Activated B cell treated with CpG ODN at 0.5 μM for 24 hours (primary cell): ENCODE results near the gene FXYD5. TPM values are rescaled to one million over a fixed set of nuclear protein-coding genes. Genes with fewer than 3 reads are reported as not detected.
A peak's percentile ranks its signal among the peaks of the same experiment; 100 is the strongest.

ENCODE experiments used
- ATAC-seq: fragments of 200-7000 bp; cut with Tn5 transposase; one replicate; pipeline ENCODE4 v1.10.0; 2021; ENCODE audit warnings: low read depth, mild to moderate bottlenecking, moderate library complexity
- CTCF ChIA-PET: fragments of 350-600 bp; sonication (Branson Sonifier 250); formaldehyde crosslinking; loops from one replicate; lab custom pipeline; 2021; ENCODE audit warnings: antibody characterized with exemption; lab: Charles Lee
- POLR2A ChIA-PET: fragments of 350-600 bp; sonication (Branson Sonifier 250); formaldehyde crosslinking; loops from one replicate; lab custom pipeline; 2021; ENCODE audit warnings: antibody characterized with exemption; lab: Charles Lee
- DNase-seq: peaks from one replicate; pipeline ENCODE4 v3.0.0; 2022
- H3K27ac Mint-ChIP-seq: one replicate; pipeline ENCODE4 v1.8.0; 2020; ENCODE audit warnings: mixed read lengths
- H3K27me3 Mint-ChIP-seq: one replicate; pipeline ENCODE4 v1.8.0; 2021; ENCODE audit warnings: mixed read lengths
- H3K36me3 Mint-ChIP-seq: one replicate; pipeline ENCODE4 v1.8.0; 2021; ENCODE audit warnings: low read depth, mixed read lengths
- H3K4me1 Mint-ChIP-seq: one replicate; pipeline ENCODE4 v1.8.0; 2021; ENCODE audit warnings: mixed read lengths
- H3K4me3 Mint-ChIP-seq: one replicate; pipeline ENCODE4 v1.8.0; 2020; ENCODE audit warnings: mild to moderate bottlenecking, mixed read lengths
- H3K9me3 Mint-ChIP-seq: one replicate; pipeline ENCODE4 v1.8.0; 2020; ENCODE audit warnings: mixed read lengths
- intact Hi-C: fragments of 100-400 bp; cut with micrococcal nuclease; formaldehyde crosslinking; loops from one replicate; pipeline ENCODE4 v1.15.1; 2024
- total RNA-seq: library from RNA; stranded (reverse); gene quantifications from 2 replicates; pipeline ENCODE4 v1.2.3, GENCODE V29; 2022
- TF ChIP-seq, protein P1 (sequence below): fragments of 200-600 bp; IDR thresholded peaks from one replicate; pipeline ENCODE4 v1.8.0; 2022; ENCODE audit warnings: antibody characterized with exemption, mild to moderate bottlenecking

FXYD5 gene, protein sequence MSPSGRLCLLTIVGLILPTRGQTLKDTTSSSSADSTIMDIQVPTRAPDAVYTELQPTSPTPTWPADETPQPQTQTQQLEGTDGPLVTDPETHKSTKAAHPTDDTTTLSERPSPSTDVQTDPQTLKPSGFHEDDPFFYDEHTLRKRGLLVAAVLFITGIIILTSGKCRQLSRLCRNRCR
- total RNA-seq, result 103 and 125 TPM in 2 replicates

DNA sequence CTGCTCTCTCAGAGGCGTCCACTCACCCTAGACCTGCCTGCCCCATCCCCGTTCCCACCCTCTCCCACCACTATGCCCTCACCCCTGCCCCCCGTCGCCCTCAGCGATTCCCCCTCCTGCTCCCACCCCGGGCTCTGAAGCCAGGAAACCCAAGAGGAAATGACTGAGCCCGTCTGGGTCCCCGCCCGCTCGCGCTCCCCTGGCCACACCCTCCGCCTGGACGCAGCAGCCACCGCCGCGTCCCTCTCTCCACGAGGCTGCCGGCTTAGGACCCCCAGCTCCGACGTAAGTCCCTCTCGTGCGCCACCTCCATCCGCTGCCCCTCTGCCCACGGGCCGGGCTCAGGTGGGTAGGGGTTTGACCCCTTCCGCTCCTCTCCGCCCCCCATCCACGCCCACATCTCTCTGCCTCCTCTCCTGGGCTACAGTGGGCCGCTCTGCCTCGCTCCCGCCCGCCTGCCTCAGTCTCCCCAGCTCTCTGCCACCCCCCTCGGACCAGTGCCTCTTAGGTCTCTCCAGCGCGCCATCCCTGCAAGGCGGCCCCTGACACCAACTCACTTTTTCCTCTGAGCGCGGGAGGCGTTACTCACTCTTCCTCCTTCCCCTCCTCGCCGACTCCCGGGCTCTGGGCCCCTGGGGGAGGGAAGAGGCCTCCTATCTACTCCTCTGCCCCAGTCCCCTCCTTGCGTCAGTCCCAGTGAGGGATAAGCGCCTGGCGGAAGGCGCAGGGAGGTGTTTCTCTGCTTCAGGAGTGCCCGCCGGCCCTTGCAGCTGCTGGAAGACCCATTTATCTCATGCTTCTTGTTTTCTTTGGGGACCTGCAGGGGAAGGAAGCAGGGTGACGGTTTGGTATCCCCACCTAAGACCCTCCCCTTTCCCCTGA, at the start of gene FXYD5:
Gene FXYD5 (plus strand): TSS at position 211 of the 882 bp plus-strand sequence. CDS start 816 bp downstream, outside the sequence.
- TF ChIP-seq, protein P1, sequence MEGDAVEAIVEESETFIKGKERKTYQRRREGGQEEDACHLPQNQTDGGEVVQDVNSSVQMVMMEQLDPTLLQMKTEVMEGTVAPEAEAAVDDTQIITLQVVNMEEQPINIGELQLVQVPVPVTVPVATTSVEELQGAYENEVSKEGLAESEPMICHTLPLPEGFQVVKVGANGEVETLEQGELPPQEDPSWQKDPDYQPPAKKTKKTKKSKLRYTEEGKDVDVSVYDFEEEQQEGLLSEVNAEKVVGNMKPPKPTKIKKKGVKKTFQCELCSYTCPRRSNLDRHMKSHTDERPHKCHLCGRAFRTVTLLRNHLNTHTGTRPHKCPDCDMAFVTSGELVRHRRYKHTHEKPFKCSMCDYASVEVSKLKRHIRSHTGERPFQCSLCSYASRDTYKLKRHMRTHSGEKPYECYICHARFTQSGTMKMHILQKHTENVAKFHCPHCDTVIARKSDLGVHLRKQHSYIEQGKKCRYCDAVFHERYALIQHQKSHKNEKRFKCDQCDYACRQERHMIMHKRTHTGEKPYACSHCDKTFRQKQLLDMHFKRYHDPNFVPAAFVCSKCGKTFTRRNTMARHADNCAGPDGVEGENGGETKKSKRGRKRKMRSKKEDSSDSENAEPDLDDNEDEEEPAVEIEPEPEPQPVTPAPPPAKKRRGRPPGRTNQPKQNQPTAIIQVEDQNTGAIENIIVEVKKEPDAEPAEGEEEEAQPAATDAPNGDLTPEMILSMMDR, result no peak
- H3K27ac Mint-ChIP-seq, result peak within 1 kb of the TSS; percentile 94
- CTCF ChIA-PET, result interaction anchor here (0.7 to 1.8 kb wide), 10 partner anchors 9 to 314 kb away, joined by 3 to 19 read pairs (median 4); partner anchors contain the start of gene FXYD7
- no peaks in the 10 kb centered on the region for H3K9me3 Mint-ChIP-seq
- peak within 1 kb of the TSS; percentile 99 for H3K4me3 Mint-ChIP-seq
- peak; percentile 55 for DNase-seq
- peak; percentile 77 for ATAC-seq
- peaks cover 50% of the 10 kb centered on the region for H3K36me3 Mint-ChIP-seq
- H3K27me3 Mint-ChIP-seq, result no peaks in the 10 kb centered on the region
- H3K4me1 Mint-ChIP-seq, result peaks cover 49% of the 10 kb centered on the region
- POLR2A ChIA-PET, result interaction anchor here (0.6 to 3.5 kb wide), 14 partner anchors 8 to 659 kb away, joined by 3 to 63 read pairs (median 4); partner anchors contain the start of gene FXYD7
- intact Hi-C loops, result loop anchor here (1.0 to 2.0 kb wide), 5 partner anchors 13 to 94 kb away; no protein-coding TSS in a partner anchor

DNA sequence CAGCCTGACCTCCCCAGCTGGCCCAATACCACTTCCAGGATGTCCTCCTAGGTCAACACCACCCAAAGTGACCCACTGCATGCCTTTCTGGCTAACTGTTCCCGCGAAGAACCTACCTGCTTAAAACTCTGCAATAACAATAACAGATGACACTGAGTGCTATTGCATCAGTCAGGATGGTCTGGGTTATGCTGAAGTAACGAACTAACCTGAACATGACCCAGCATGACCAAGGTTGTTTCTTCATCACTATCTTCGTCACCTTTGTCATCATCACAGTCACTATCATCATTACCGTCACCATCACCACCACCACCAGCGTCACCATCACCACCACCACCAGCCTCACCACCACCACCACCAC, 49.5 kb upstream of the FXYD5 start:
- Mint-ChIP-seq H3K36me3 (no peaks in the 10 kb centered on the region), H3K9me3 (no peaks in the 10 kb centered on the region), H3K4me1 (no peaks in the 10 kb centered on the region), H3K27ac (no peak overlapping the region), H3K4me3 (no peak overlapping the region), H3K27me3 (peaks cover 10% of the 10 kb centered on the region)
- ChIA-PET CTCF (no interaction called here), POLR2A (no interaction called here)
- TF ChIP-seq, protein P1, result no peak
- intact Hi-C loops, result no loop called here
- ATAC-seq (no peak), DNase-seq (no peak)

DNA sequence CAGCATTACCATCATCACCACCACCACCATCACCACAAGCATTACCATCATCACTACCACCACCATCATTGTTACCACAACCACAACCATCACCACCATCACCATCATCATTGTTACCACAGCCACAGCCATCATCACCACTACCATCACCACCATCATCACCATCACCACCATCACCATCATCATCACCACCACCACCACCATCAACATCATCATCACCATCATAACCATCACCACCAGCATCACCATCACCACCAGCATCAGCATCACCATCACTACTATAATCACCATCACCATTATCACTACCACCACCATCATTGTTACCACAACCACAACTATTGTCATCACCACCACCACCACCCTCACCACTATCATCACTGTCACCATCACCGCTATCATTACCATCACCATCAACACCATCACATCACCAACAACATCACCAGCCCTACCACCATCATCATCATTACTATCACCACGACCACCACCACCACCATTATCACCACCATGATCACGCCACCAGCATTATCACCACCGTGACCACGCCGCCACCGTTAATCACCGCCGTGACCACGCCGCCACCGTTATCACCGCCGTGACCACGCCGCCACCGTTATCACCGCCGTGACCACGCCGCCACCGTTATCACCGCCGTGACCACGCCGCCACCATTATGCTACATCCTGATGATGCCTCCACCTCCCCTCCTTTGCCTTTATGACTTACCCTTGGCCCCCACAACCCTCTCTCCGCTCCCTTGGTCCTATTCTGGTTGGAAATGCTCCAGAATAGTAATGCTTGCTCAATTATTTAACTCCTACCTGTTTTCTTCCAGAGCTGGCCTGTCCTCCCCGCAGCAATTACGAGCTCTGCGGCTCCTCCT, 48.9 kb upstream of the FXYD5 start:
- Mint-ChIP-seq H3K27me3 (peaks cover 10% of the 10 kb centered on the region), H3K4me3 (no peak overlapping the region), H3K36me3 (no peaks in the 10 kb centered on the region), H3K9me3 (no peaks in the 10 kb centered on the region), H3K27ac (no peak overlapping the region), H3K4me1 (no peaks in the 10 kb centered on the region)
- ChIA-PET CTCF (no interaction called here), POLR2A (no interaction called here)
- TF ChIP-seq, protein P1, result no peak
- ATAC-seq (no peak), DNase-seq (no peak)
- intact Hi-C loops, result no loop called here

DNA sequence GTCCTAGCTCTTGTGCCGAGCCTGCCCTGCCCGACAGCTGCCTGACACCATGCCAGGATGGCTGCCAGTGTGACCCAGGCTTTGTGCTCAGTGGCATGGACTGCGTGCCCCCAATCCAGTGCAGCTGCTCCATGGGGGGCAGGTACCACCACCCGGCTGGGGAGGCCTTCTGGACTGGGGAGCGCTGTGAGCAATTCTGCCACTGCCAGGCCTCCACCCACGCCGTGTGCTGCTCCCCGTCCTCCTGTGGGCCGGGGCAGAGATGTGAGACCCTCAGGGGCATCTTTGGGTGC, 48.3 kb upstream of the FXYD5 start:
- Mint-ChIP-seq H3K4me3 (no peak overlapping the region), H3K27ac (no peak overlapping the region), H3K9me3 (no peaks in the 10 kb centered on the region), H3K27me3 (peaks cover 10% of the 10 kb centered on the region), H3K4me1 (no peaks in the 10 kb centered on the region), H3K36me3 (no peaks in the 10 kb centered on the region)
- ATAC-seq (no peak), DNase-seq (no peak)
- TF ChIP-seq, protein P1, result no peak
- intact Hi-C loops, result no loop called here
- ChIA-PET CTCF (interaction anchor here (1.0 kb wide), 1 partner anchor 36 kb away, joined by 3 read pairs; no protein-coding TSS in a partner anchor), POLR2A (no interaction called here)
